ENCODE results near the gene HSPA12A.

Gene HSPA12A

DNA sequence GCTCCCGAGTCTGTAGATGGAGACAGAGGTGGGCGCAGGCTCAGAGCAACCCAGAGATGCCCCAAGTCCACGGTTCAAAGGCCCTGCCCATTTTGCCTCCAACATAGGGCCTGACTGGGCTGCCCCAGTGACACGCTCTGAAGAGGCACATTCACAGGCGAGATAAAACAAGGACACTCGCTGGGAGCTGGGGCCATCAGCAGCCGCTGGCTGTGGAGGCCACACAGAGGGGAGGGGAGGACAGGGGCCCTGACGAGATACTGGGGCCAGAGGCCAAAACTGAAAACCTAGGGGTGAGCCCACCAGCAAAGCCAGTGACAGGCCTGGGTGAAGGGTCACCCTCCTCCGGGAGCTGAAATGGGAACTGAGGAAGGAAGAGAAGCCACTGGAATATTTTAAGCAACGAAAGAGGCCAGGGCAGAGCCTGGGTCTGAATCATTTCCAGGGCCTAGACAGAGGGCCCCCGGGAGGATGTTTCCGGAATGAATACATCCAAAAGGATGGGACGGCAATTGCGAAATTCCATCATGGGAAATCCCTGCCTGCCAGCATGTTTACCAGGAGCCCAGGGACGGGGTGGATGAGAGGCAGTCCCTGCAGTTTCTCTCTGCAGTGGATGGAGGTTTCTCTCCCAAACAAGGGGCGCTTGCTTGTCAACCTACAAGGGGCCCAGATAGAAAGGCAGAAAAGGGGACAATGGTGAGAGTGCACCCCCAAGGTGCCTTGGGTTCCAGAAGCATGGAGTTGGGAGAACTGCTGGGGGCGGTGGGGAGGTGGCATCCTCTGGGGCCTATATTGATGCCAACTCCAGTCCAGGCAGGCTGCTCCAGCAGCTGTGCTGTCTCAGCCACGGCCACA lies 29.0 kb upstream of the HSPA12A start:
- DNase-seq, result no peak

DNA sequence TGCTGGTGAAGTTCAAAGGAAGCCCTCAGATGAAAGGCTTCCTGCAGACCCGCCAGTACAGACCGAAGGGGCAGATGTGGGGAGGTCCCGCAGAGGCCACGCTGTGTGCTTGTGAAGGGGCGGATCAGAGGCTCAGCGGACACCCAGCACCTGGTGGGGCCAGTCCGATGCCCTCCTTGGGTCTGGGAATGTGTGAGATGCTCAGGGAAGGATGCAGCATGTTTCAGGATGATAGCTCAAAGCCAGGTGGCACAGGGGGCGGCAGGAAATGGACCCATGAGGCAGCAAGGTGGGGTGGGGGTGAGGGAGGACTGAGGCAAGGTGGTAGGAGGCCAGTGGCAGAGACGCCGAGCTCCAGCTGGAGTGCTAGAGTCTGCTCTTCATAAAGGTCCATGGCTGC lies 27.9 kb upstream of the HSPA12A start:
- no peak for DNase-seq

DNA sequence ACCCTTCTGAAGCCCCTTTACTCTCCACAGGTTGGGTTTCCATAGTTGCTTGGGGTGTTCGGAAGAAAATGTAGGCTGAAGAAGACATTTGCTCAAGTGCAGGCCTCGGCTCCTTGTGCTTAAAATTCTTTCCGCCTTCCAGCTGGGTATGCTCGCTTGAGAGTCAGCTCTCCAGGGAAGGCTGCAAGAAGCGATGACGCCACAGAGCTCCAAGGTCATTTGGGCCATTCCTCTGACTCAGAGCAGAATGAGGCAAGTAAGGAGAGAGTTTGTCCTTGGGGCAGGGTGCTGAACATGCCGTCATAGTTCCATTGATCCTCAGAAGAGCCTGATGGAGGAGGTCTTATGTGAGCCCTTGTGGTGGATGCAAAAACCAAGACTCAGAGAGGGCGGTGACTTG lies 27.4 kb upstream of the HSPA12A start:
- no peak for DNase-seq

DNA sequence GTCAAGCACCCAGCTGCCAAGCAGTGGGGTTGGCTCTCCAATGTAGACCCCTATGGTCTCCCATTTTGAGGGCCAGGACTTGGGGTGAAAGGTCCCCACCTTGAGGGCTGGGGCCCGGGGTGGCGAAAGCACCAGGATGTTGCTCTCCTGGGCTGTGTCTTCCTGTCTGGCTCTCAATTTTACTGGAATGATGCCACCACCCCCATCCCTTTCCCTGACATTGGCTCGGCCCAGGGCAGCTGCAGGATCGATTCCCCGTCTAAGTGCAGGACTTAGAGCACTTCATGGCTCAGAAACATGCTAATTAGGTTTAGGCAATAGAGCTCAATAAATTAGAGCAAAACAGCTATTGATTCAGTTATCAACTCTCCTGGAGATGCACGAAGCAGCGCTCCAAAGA lies 27.0 kb upstream of the HSPA12A start:
- DNase-seq, result no peak

DNA sequence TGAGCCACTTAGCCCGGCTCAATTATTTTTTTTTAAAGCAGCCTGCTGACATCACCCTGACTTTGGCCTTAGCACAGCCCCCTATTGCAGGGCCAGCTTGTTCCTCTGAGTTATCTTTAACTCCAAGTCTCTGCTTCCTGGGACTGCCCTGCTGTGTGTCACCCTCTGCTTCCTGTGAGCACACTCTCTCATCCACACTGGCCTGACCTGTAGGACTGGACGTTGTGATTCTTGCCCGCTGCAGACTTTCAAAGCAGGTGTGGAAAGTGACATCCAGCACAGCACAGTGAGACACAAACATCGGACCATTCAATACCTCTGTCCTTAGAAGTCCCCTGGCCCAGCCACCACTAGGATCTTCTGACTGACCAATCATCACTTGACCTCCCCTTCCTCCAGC lies 26.4 kb upstream of the HSPA12A start:
- DNase-seq, result no peak

DNA sequence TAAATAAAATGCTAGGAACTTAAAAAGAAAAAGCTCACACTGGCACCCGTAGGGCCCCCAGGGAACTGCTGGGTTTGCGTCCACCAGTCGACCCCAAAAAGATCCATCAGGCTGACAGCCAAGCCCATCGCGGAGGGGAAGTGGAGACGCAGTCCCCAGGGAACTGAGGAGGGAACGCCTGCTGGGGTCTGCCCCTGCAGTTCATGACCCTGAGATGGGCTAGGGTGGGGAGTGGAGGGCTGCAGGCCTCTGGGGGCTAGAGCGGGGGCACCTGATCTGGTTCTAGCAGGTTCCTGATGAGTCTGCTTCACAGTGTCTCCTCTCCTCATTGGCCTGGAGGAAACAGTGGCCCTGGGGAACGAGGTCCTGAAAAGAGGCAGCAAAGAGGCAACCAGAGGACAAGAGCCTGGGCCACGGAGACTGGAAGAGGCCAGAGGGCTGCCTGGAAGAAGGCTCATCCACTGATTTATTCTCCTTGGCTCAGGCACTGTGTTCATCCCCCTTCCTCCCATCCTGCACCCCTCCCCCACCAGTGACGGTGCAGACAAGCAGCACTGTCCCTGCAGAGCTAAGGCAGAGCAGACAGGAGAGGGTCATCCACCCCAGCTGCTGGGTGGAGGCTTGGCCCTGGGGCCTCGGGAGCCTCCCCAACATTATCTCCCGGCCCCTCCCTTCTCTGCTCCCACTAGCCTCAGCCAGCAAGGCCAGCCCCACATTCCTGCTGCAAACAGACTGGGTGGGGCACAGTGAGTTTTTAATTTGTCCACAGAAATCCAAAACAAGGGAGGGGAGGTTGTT lies 24.7 kb upstream of the HSPA12A start:
- DNase-seq, result no peak

DNA sequence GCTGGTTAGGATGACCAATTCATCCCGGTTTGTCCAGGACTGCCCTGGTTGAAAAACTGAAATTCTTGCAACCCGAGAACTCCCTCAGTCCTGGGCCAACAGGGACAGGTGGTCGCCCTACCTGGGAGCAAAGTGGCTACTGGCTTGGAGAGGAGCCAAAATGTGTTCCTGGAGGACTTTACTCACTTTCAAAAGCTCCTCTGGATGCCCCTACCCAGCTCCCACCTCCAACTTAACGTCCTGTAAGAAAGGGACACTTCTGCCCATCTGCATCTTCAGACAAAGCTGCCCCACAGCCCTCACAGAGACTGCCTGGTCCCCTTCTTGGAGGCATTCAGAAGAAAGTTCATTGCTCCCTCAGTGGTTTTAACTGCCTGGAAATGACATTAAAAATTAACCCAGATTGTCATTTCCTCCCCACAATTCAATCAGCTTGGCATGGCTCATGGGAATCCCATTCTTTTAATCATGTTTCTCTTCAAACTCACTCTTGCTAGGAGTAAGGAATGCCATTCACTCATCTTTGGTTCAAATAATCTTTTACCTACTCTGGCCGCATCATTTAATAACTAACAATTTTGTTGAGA lies 24.0 kb upstream of the HSPA12A start:
- no peak for DNase-seq

DNA sequence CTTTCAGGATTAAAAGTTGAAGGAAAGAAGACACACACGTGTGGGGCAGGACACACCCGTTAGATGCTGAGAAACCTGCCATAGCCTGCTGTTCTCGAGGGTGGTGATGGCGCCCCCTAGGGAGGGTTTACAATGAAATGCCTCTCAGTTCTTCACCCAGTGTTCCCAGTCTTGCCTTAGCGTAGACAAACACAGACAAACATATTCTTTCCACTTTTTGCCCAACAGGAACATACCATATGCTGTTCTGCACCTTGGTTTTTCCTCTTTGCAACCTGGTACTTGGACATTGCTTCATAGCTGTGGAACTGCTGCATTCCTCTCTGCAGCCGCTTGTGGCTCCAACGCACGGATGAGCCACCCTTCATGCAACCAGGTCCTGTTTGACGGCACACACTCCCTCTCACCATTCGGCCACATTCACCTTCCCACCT lies 23.3 kb upstream of the HSPA12A start:
- DNase-seq, result peak in 28 of 56 donors; percentile 6 to 72 (median 25)

DNA sequence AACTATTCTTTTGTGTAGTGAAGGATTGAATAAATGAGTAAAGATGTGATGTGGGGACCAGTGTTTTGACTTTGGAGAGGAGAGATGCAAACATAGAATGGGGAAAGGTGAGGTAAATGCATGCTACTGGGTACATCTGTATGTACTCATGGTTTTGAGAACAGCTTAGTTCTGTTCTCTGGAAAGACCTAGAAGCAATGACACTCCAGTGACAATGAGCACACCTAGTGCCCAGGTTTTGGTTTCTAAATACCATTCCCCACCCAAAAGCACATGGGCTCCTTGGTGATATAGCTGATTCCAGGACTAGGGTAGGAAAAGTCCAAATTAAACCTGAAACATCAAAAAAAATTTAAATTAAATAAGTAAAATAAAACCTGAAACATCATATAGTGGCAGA lies 22.6 kb upstream of the HSPA12A start:
- no peak for DNase-seq

DNA sequence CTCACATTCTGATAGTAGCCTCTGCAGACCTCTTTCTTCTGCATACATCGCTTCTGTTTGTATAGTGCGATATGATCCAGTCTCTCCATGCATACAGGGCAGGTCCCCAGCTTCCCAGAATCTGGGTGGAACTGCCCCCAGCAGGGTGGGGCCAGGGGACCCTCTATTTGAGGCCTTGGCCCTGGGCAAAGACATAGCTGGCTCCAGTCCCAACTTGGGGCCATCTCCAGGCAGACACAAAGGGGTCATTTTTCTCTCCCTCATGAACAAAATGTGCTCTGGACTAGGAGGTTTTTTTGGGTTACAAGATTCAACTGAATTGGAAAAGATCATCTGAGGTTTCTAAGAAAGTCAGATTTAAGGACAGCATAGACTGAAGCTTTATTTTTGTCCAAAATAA lies 21.1 kb upstream of the HSPA12A start:
- peak in 17 of 56 donors; percentile 4 to 51 (median 26) for DNase-seq

DNA sequence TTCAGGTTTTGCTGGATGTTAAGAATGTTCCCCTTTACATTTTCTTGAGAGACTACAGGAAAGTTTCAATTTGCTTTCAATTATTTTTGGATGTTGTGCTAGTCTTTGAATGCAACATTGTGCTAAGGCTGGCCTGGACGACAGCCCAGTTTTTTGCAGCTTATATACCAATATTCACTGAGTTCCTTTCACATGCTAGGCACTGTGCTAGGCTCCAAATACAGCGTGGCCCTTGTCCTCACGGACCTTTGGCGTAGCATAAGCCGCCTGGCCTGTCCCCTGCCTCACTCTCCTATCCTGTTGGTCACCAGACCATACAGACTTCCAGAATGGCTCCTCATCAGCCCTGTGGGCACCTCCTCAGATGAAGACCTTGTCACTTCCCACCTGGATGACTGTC lies 19.5 kb upstream of the HSPA12A start:
- DNase-seq, result peak in 23 of 56 donors; percentile 2 to 63 (median 17)

DNA sequence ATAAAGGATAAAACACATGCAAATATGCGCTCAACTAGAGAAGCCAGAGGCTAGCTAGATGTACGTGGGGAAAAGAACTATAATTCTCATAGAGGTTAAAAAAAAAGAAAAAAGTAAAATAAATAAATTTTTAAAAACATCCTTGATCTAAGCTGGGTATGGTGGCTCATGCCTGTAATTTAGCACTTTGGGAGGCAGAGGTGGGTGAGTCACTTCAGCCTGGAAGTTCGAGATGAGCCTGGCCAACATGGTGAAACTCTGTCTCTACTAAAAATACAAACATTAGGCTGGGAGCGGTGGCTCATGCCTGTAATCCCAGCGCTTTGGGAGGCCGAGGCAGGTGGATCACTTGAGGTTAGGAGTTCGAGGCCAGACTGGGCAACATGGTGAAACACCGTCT lies 18.6 kb upstream of the HSPA12A start:
- no peak for DNase-seq

DNA sequence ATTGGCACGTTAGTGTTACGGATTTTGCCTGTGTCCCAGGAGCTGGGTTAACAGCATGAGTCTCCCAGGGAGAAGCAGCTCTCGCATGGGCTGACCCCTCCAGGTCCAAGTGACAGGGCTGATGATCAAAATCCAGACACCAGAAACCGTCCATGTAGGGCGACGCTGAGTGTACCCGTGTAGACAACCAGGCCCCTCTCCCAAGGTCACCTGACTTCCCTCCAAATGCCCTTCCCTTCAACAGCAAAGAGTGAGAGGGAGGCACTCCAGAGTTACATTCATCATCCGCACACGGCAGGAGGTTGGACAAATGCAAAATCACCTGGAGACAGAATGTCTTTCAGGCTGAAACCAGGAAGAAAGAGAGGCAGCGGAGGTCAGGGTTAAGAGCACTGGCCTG lies 14.9 kb upstream of the HSPA12A start:
- no peak for DNase-seq

DNA sequence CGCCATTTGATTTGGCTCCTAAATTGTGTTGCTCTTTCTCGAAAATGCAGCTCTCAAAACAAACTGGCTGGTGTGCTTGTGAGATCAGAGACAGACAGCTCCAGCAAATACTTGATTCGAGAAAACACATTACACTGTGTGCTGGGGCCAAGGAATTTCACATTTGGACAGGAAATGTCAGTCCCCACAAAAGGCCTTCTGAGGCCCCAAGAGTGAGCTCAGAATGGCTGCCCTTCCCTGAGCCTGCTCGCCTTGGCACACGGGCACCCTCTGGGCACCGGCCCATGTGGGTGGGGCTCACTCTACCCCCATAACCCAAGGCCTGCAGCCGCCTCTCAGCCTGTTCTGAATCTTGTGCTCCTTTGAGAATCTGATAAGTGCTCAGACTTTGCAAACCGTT lies 13.9 kb upstream of the HSPA12A start:
- peak in 52 of 56 donors; percentile 18 to 90 (median 74) for DNase-seq

DNA sequence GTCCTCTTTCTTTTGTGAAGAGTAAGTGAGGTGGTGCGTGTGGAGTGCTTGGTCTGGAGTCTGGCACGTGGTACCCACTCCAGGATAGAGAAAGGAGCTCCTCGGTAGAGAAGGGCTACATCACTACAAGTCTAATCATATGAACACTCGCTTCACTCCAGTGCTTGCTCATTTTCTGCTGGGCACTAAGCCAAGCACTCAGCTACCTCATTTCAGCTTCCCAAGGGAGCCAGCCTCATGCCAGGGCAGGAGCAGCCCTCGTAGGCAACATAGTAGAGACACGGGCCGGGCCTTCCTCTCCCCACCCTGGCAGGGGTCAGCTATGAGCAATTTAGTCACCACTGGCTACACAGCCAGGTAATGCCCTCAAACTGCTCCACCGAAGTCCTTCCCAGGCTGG lies 11.4 kb upstream of the HSPA12A start:
- no peak for DNase-seq

DNA sequence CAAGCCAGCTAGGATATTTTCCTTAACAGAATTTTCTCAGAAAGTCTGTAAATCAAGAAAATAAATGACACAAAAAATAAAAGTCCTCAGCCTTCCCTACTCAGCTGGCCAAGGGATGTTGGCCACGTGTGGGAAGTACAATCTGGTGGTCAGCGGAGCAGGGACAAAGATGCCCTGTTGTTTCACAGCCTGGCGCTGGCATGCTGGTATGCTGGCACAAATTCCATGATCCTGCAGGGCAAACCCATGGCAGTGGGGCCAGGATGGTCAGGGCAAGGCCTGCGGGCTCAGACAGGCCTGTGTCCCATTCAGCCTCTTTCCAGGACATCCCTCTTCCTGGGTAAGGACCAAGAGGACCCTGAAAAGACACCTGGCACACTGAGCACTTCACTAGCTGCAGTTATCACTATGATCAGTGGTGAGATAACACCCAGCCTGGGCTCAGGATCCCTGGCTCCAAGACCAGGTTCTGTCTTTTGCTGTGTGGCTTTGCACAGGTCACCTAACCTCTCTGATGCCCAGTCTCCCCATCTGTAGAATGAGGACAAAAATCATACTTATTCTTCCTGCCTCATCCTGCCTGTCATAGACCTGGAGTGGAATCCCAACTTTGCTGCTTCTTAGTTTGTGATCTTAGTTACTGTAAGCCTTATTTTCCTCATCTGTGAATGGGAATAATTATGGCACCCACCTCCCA lies 10.8 kb upstream of the HSPA12A start:
- DNase-seq, result peak in 48 of 56 donors; percentile 8 to 82 (median 52)

DNA sequence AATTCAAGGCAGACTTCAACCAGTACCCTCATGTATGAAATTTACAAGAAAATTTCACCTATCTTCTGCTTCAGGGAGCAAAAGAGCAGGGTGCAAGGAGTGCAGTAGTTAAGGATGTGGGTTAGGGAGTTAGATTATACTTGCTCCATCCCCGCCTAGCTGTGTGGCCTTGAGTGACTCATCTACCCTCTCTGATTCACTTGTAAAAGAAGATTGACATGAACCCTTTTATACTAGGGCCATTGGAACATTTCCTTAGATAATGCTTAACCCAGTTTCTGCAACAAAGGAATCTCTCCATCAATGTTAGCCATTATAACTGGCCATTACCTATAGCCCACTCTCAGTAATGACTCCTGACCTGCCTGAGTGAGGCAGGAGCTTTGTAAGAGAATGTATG lies 10.2 kb upstream of the HSPA12A start:
- no peak for DNase-seq

DNA sequence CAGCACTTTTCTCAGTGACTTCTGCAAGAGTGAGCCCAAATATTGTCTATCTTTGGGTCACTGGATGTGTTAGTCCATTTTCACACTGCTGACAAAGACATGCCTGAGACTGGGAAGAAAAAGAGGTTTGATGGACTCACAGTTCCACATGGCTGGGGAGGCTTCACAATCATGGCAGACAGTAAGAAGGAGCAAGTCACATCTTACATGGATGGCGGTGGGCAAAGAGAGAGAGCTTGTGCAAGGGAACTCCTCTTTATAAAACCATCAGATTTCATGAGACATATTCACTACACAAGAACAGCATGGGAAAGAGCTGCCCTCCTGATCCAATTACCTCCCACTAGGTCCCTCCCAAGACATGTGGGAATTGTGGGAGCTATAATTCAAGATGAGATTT lies 6.1 kb upstream of the HSPA12A start:
- no peak for DNase-seq

DNA sequence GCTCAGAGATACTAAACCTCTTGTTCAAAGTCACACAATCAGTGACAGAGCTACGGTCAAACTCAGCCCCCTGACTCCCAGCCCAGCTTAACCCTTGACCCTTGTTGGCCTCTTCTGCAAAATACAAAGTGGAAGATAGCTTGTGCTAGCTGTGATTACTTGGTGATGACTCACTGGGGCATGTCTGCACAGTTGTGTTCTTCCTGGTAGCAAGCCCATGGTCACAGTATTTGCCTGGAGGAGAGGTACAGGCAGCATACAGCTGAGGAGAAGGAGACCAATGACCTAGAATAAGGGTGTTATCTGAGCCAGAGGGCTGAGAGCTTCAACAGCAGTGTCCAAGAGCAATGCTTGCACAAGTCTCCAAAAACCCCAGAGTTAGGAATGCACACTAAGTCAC lies 5.7 kb upstream of the HSPA12A start:
- DNase-seq, result no peak

DNA sequence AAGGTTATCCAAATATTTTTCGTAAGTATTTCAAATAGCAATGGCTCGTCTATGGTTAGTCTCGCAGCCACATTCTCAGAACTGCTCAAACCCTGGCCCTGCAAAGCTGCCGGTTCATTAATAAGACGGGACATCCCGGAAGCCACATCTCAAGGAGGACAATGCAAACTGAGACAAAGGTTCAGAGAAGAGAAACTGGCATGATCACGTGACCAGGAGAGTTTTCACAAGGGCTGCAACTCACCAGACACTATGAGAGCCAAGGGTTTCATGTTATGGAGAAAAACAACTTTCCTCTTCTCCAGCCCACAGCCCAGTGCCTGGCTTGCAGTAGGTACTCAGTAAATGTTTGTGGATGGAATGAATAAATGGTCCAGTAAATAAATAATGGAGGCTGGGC lies 5.0 kb upstream of the HSPA12A start:
- no peak for DNase-seq

DNA sequence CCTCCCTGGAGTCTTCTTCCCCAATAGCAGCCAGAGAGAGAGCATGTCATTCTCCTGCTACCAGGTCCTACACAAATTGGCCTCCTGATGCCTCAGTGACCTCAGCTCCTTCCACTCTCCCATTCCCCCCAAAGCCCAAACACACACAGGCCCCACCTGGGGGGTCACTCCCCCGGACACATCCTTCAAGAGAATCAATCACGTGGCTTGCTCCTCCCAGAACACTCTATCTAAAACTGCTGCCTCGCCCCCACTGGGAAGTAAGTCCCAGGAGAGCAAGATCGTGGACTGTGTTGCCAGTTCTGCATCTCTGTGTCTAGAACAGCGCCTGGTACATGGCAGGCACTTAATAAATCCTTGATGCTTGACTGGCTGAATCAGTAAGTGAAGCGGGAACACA lies 2.5 kb upstream of the HSPA12A start:
- DNase-seq, result no peak
